Breast epithelium (tissue), 4 donors: ENCODE results near the gene AHRR. TPM values are rescaled to one million over a fixed set of nuclear protein-coding genes. Genes with fewer than 3 reads are reported as not detected.
"Not testable (repeated sequence)": the region's sequence is repeated elsewhere in the genome, so short reads cannot be mapped to it uniquely, and the experiment has no call there.

Source experiments
- DNase-seq, 2 donors: peaks; one replicate each; pipeline ENCODE4 v3.0.0-alpha.2; 2019; ENCODE audit warnings: low spot score in 2 of 2
- H3K27ac ChIP-seq, 2 donors: fragments of 200-600 bp; sonication (generic) in 1 of 2; one replicate each; pipeline ENCODE4 v1.5.1; 2016 to 2019; ENCODE audit warnings: mild to moderate bottlenecking in 1 of 2
- H3K27me3 ChIP-seq, 2 donors: fragments of 200-600 bp; sonication (generic) in 1 of 2; one replicate each; pipeline versions ENCODE4 v1.5.1 to v1.6.0; 2017 to 2019; ENCODE audit warnings: control low read depth in 1 of 2, mild to moderate bottlenecking in 1 of 2
- H3K36me3 ChIP-seq: fragments of 200-600 bp; one replicate; pipeline ENCODE4 v1.5.1; 2019
- H3K4me1 ChIP-seq, 2 donors: fragments of 200-600 bp; sonication (generic); one replicate each; pipeline ENCODE4 v1.5.1; 2016 to 2019; ENCODE audit warnings: control low read depth in 1 of 2
- H3K4me3 ChIP-seq, 3 donors: fragments of 200-600 bp; sonication (generic); 1 replicate in 2 of 3; 2 replicates in 1 of 3; pipeline ENCODE4 v1.5.1; 2016 to 2019; ENCODE audit warnings: mild to moderate bottlenecking in 3 of 3, moderate library complexity in 2 of 3
- H3K9me3 ChIP-seq, 2 donors: fragments of 200-600 bp; sonication (generic) in 1 of 2; one replicate each; pipeline ENCODE4 v1.5.1; 2016 to 2019; ENCODE audit warnings: control low read depth in 1 of 2
- CTCF ChIP-seq, 3 donors: fragments of 450-650 bp; IDR thresholded peaks; one replicate each; pipeline ENCODE4 v1.5.1; 2016 to 2017; ENCODE audit warnings: antibody characterized with exemption in 3 of 3, mild to moderate bottlenecking in 3 of 3, moderate library complexity in 3 of 3
- POLR2A ChIP-seq: fragments of 450-650 bp; IDR thresholded peaks from one replicate; pipeline ENCODE4 v1.6.1; 2016; ENCODE audit warnings: antibody characterized with exemption, mild to moderate bottlenecking, moderate library complexity
- POLR2AphosphoS5 ChIP-seq, 3 donors: sonication (generic); formaldehyde crosslinking; IDR thresholded peaks; one replicate each; pipeline ENCODE4 v1.6.1; 2017; ENCODE audit warnings: antibody characterized with exemption in 3 of 3
- intact Hi-C: fragments of 100-400 bp; cut with DNase I; formaldehyde crosslinking; loops from one replicate; pipeline ENCODE4 v1.15.1; 2023; ENCODE audit warnings: low total_unique reads
- total RNA-seq, 3 donors: library from RNA; depleted of rRNA; stranded (reverse); fragments of >200 nt; gene quantifications; one replicate each; pipeline ENCODE4 v1.1.0, GENCODE V29; 2016

The AHRR gene
- total RNA-seq, 3 donors from 2014 or later, result 0.88 to 0.98 TPM; not detected in 1

DNA sequence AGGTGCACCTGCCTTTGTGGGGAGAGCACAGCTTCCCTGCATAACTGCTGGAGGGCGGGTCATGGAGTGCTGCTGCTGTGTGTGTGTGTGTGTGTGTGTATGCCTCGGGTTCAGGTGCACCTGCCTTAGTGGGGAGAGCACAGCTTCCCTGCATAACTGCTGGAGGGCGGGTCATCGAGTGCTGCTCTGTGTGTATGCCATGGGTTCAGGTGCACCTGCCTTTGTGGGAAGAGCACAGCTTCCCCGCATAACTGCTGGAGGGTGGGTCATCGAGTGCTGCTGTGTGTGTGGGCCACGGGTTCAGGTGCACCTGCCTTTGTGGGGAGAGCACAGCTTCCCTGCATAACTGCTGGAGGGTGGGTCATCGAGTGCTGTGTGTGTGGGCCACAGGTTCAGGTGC lies 19.1 kb upstream of the AHRR start:
- intact Hi-C loops, H3K27ac ChIP-seq, H3K36me3 ChIP-seq, H3K27me3 ChIP-seq, H3K4me1 ChIP-seq, H3K9me3 ChIP-seq, DNase-seq, H3K4me3 ChIP-seq: not testable (repeated sequence)

DNA sequence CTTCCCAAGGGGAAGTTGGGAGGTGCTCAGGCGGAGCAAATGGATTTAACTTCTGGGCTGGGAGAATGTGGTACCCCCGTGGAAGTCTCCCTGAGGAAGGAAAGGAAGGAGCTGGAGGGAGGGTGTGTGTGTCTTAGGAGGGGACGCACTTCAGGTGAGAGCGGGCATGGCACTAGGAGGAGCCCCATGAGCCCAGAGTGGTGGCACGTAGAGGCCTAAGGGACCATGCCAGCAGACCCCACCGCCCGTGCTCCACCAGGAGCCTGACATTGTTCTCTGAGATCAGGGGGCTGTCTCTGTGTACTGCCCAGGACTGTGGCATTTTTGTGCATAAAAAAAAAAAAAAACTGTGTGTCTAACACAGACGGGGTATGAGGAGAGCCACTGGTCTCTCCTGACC lies 18.5 kb upstream of the AHRR start:
- intact Hi-C loops, result no loop called here
- no peaks in the 10 kb centered on the region for H3K36me3 ChIP-seq
- TF ChIP-seq POLR2AphosphoS5 (IDR thresholded peaks at IDR 0.05), result no peak
- no peak for TF ChIP-seq CTCF (IDR thresholded peaks at IDR 0.05)
- TF ChIP-seq POLR2A, result no peak
- no peak for DNase-seq
- no peaks in the 10 kb centered on the region for H3K4me1 ChIP-seq
- H3K27ac ChIP-seq, result no peak overlapping the region
- H3K27me3 ChIP-seq, result no peaks in the 10 kb centered on the region
- no peak overlapping the region for H3K4me3 ChIP-seq
- no peaks in the 10 kb centered on the region for H3K9me3 ChIP-seq

DNA sequence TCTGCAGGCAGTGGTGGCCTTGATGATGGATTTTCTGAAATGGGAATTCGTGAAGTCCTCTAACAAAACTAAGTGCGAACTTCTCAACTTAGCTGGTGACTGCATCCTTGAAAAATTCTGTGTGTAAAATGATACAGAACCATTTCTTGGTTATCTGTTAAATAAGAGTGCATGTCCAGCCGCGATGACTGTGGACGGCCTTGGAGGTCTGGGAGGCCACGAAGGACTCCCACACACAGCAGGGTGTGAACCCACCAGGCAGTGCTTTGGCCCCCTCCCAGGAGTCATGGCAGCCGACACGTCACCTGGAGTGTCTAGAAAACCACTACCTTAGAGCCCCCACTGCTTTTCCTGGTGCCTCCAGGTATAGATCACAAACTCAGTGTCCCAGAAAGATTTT lies 17.8 kb upstream of the AHRR start:
- intact Hi-C loops, H3K27ac ChIP-seq, H3K27me3 ChIP-seq, H3K4me3 ChIP-seq, H3K9me3 ChIP-seq, DNase-seq, H3K36me3 ChIP-seq, H3K4me1 ChIP-seq: not testable (repeated sequence)

DNA sequence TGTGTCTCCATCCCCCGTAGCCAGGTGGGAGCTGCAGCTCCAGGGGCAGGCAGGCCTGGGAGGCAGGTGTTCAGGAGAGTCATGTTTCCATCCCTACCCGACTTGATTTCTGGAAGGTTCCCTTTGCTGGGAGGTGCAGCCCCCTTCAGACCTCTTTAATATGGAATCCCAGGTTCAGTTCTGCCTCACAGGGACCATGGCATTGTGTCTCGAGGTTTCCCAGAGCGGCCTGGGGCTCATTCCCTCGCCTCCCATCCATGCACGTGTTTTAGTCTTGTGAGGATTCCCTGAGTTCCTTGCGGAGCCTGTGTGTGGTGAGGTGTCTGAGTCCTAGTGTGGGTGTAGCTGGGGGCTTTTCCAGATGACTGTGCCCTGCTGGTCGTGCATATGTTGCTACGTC lies 16.5 kb upstream of the AHRR start:
- Histone ChIP-seq H3K27ac (no peak overlapping the region), H3K9me3 (no peaks in the 10 kb centered on the region), H3K36me3 (no peaks in the 10 kb centered on the region), H3K4me1 (no peaks in the 10 kb centered on the region), H3K4me3 (no peak overlapping the region), H3K27me3 (no peaks in the 10 kb centered on the region)
- no peak for TF ChIP-seq POLR2A
- TF ChIP-seq CTCF (IDR thresholded peaks at IDR 0.05), result no peak
- no peak for TF ChIP-seq POLR2AphosphoS5 (IDR thresholded peaks at IDR 0.05)
- intact Hi-C loops, result no loop called here
- no peak for DNase-seq

- H3K4me3 ChIP-seq, result no peak overlapping the region
- intact Hi-C loops, result no loop called here
- no peak overlapping the region for H3K27ac ChIP-seq
- H3K27me3 ChIP-seq, result no peaks in the 10 kb centered on the region
- TF ChIP-seq CTCF (IDR thresholded peaks at IDR 0.05), result no peak
- TF ChIP-seq POLR2A, result no peak
- TF ChIP-seq POLR2AphosphoS5 (IDR thresholded peaks at IDR 0.05), result no peak
- no peaks in the 10 kb centered on the region for H3K4me1 ChIP-seq
- H3K36me3 ChIP-seq, result no peaks in the 10 kb centered on the region
- no peak for DNase-seq
- no peaks in the 10 kb centered on the region for H3K9me3 ChIP-seq
Measured at GRCh38 chr5:305459-305858, 16.1 kb upstream of the AHRR start.

DNA sequence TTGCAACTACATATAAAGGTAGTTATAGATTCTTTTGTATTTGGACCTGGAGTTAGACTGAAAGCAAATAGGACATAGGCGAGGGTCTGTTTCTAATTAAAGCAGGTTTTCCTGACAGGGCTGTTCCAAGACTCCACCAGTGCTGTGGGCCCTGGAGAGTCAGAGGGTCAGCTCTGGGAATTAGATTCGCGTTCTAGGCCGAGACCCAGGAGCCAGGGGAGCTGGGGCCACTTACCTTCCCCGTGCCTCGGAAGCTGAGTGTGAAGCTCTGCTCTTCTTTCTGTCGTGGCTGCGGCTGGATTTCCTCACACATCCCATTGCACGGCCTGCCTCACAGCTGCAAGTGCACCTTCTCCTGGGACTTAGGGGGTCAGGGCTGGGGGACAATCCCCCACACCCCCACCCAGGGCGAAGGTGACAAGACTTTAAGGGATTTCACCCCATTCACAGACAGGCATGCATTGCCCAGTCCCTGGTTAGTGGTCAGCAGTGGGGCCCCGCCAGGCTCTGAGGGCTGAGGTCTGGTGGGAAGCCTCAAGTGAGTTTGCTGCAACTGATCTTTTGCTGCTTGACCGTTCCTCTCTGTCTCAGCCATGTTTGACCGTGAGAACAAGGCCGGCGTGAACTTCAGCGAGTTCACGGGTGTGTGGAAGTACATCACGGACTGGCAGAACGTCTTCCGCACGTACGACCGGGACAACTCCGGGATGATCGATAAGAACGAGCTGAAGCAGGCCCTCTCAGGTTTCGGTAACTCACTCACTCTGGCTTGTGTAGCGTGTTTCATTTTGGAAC lies 15.3 kb upstream of the AHRR start:
- no peaks in the 10 kb centered on the region for H3K27me3 ChIP-seq
- H3K4me3 ChIP-seq, result no peak overlapping the region
- no peaks in the 10 kb centered on the region for H3K4me1 ChIP-seq
- H3K36me3 ChIP-seq, result no peaks in the 10 kb centered on the region
- no peaks in the 10 kb centered on the region for H3K9me3 ChIP-seq
- intact Hi-C loops, result no loop called here
- no peak for DNase-seq
- no peak overlapping the region for H3K27ac ChIP-seq
- TF ChIP-seq POLR2A, result no peak
- TF ChIP-seq CTCF (IDR thresholded peaks at IDR 0.05), result no peak
- TF ChIP-seq POLR2AphosphoS5 (IDR thresholded peaks at IDR 0.05), result no peak
